ENCODE results near the gene ARRB1. TPM values are rescaled to one million over a fixed set of nuclear protein-coding genes. Genes with fewer than 3 reads are reported as not detected.
"Not testable (repeated sequence)": the region's sequence is repeated elsewhere in the genome, so short reads cannot be mapped to it uniquely, and the experiment has no call there.

ARRB1 gene
- total RNA-seq, 4 donors from 2014 or later, result 23.1 to 61.8 (median 44.8) TPM

DNA sequence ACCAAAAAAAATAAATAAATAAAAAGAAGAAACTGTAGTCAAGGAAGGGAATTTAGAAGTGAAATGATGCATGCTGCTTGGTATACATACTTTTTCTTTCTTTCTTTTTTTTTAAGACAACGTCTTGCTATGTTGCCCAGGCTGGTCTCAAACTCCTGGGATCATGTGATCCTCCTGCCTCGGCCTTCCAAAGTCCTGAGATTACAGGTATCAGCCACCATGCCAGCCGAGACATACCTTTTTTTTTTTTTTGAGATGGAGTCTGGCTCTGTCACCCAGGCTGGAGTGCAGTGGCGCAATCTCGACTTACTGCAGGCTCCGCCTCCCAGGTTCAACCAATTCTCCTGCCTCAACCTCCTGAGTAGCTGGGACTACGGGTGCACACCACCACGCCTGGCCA is 21.7 kb upstream of the ARRB1 start:
- Histone ChIP-seq H3K4me3 (no peak overlapping the region), H3K27ac (no peak overlapping the region), H3K36me3 (no peaks in the 10 kb centered on the region), H3K4me1 (no peaks in the 10 kb centered on the region), H3K27me3 (no peaks in the 10 kb centered on the region), H3K9me3 (no peaks in the 10 kb centered on the region)
- intact Hi-C loops (cut with DNase I; ENCODE audit: low total_unique reads), result no loop called here
- no peak for DNase-seq
- TF ChIP-seq POLR2A (IDR thresholded peaks at IDR 0.05), result no peak
- TF ChIP-seq, protein P1, sequence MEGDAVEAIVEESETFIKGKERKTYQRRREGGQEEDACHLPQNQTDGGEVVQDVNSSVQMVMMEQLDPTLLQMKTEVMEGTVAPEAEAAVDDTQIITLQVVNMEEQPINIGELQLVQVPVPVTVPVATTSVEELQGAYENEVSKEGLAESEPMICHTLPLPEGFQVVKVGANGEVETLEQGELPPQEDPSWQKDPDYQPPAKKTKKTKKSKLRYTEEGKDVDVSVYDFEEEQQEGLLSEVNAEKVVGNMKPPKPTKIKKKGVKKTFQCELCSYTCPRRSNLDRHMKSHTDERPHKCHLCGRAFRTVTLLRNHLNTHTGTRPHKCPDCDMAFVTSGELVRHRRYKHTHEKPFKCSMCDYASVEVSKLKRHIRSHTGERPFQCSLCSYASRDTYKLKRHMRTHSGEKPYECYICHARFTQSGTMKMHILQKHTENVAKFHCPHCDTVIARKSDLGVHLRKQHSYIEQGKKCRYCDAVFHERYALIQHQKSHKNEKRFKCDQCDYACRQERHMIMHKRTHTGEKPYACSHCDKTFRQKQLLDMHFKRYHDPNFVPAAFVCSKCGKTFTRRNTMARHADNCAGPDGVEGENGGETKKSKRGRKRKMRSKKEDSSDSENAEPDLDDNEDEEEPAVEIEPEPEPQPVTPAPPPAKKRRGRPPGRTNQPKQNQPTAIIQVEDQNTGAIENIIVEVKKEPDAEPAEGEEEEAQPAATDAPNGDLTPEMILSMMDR (IDR thresholded peaks at IDR 0.05), result no peak

DNA sequence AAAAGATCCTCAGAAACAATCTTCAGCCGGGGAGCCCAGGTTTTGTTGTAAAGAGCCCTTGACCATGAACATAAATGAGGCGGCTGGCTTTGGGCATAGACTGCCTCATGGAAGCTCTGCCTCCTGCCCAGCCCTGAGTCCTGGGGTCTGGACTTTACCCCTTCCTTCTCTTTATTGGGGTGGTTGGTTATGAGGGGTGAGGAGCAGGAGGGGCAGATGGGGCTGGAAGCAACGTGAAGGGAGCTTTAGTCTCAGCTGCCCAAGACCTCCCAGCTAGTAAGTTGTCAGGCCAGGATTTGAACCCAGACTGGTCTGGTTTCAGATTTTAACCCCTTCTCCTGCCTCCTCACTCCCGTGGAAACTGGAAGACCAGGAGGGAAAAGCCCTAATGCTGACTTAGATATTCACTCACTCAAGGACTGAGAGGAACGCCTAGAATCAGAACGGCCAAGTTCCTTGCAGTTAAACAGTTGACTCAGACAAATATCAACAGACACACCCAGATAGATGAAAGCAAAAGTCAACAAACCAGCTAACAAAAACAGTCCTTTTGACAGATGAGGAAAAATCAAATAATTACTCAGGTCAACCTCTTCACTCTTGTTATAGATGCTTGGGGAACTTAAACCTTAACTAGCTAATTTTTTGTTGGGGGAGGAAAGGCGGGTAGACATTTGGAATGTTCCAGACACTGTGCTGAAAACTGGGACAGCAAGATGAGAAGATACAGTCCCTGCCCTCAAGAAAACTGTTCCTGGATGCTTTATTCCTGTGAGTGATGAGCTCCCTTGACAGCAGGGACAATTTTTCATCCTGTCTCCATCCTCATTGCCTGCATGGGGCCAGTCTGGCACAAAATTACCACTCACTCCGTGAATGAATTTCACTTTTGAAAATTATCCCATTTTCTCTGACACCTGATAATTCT is 20.8 kb upstream of the ARRB1 start:
- Histone ChIP-seq H3K4me1 (no peaks in the 10 kb centered on the region), H3K36me3 (no peaks in the 10 kb centered on the region), H3K4me3 (no peak overlapping the region), H3K9me3 (no peaks in the 10 kb centered on the region), H3K27me3 (no peaks in the 10 kb centered on the region), H3K27ac (no peak overlapping the region)
- no peak for DNase-seq
- intact Hi-C loops (cut with DNase I; ENCODE audit: low total_unique reads), result no loop called here
- TF ChIP-seq, protein P1 (IDR thresholded peaks at IDR 0.05), result no peak
- TF ChIP-seq POLR2A (IDR thresholded peaks at IDR 0.05), result no peak

- no peak for DNase-seq
- no peaks in the 10 kb centered on the region for H3K9me3 ChIP-seq
- H3K36me3 ChIP-seq, result no peaks in the 10 kb centered on the region
- H3K27me3 ChIP-seq, result no peaks in the 10 kb centered on the region
- intact Hi-C loops (cut with DNase I; ENCODE audit: low total_unique reads), result no loop called here
- no peak overlapping the region for H3K4me3 ChIP-seq
- TF ChIP-seq, protein P1 (IDR thresholded peaks at IDR 0.05), result no peak
- TF ChIP-seq POLR2A (IDR thresholded peaks at IDR 0.05), result no peak
- no peaks in the 10 kb centered on the region for H3K4me1 ChIP-seq
- no peak overlapping the region for H3K27ac ChIP-seq
Observed at GRCh38 chr11:75369560-75370255, 18.2 kb upstream of the ARRB1 start.

DNA sequence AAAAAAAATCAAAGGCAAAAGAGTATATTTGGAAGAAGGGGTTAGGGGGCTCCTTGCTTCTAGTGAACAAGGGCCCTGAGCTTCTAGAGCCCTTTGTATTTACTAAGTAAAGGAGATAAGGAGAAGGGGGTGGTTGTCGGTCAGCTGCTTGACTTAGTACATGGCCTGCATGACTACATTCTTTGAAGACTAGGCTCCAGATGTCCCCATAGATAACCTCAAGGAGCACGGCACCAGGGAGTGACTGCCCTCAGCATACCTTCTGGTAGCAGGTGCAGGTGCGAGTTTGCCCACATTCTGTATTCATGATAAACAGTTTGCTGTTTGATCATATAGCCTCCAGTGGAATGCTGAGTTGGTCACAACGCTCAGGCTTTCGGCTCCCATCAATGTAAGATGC is 15.4 kb upstream of the ARRB1 start:
- H3K27me3 ChIP-seq; H3K4me1 ChIP-seq; H3K27ac ChIP-seq; H3K36me3 ChIP-seq; DNase-seq; H3K9me3 ChIP-seq; H3K4me3 ChIP-seq; intact Hi-C loops (cut with DNase I; ENCODE audit: low total_unique reads): not testable (repeated sequence)

DNA sequence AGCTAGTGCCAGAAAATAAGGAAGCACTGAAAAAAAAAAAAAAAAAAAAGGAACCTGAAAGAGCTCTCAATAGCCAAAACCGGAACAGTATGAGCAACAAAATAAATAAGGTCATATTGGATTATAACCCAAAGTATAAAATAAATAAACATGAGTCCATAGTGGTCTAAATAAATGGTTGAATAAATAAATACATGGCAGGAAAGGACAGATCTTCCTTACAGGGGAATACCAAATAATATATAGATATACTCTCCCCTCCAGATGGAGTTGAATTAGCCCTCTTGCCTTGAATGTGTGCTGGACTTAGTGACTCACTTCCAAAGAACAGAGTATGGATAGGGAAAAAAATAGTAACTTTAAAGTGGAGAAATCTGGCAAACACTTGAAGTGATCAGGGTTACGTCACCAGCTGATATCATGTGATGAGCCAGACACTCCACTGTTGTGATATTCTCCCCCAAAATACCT is 14.3 kb upstream of the ARRB1 start:
- H3K4me3 ChIP-seq, result no peak overlapping the region
- H3K27me3 ChIP-seq, result no peaks in the 10 kb centered on the region
- H3K27ac ChIP-seq, result no peak overlapping the region
- DNase-seq, result no peak
- no peaks in the 10 kb centered on the region for H3K9me3 ChIP-seq
- TF ChIP-seq, protein P1 (IDR thresholded peaks at IDR 0.05), result no peak
- intact Hi-C loops (cut with DNase I; ENCODE audit: low total_unique reads), result no loop called here
- no peaks in the 10 kb centered on the region for H3K4me1 ChIP-seq
- H3K36me3 ChIP-seq, result no peaks in the 10 kb centered on the region

GRCh38 chr11:75362285-75362684 is 10.8 kb upstream of the ARRB1 start:
- H3K9me3 ChIP-seq; H3K27me3 ChIP-seq; H3K27ac ChIP-seq; H3K4me3 ChIP-seq; H3K4me1 ChIP-seq; H3K36me3 ChIP-seq; DNase-seq; intact Hi-C loops (cut with DNase I; ENCODE audit: low total_unique reads): not testable (repeated sequence)
